ENCODE measurements around the gene PLCD1. TPM values are rescaled to one million over a fixed set of nuclear protein-coding genes. Genes with fewer than 3 reads are reported as not detected.

The PLCD1 gene
- total RNA-seq, 1 experiment from 2014 or later, result 13.5 TPM

- no peak for DNase-seq
- no peak for TF ChIP-seq CTCF (conservative IDR thresholded peaks at IDR 0.05)
- TF ChIP-seq EZH2 (IDR thresholded peaks at IDR 0.05; ENCODE audit: low read depth), result no peak
- CTCF ChIA-PET, result no interaction called here
- H3K27ac ChIP-seq, result no peak overlapping the region
- no peaks in the 10 kb centered on the region for H3K79me2 ChIP-seq (ENCODE audit: low read depth)
- POLR2A ChIA-PET (ENCODE audit: unreplicated experiment), result interaction anchor here (0.6 kb wide), 1 partner anchor 152 kb away, joined by 4 read pairs; no protein-coding TSS in a partner anchor
- BruUV-seq (replicated peaks), result no TSS peak
- no peaks in the 10 kb centered on the region for H3K9me2 ChIP-seq (ENCODE audit: insufficient read depth)
- no peak overlapping the region for H2AFZ ChIP-seq
- H3K4me1 ChIP-seq (replicated peaks; ENCODE audit: insufficient read depth), result no peaks in the 10 kb centered on the region
- H3K27me3 ChIP-seq (ENCODE audit: insufficient read depth, low read depth), result no peaks in the 10 kb centered on the region
- H3K4me2 ChIP-seq, result no peak overlapping the region
- H3K4me3 ChIP-seq, result no peak overlapping the region
- H3K9me3 ChIP-seq (ENCODE audit: insufficient read depth, low read depth), result no peaks in the 10 kb centered on the region
- intact Hi-C loops (cut with micrococcal nuclease; ENCODE audit: unreplicated experiment), result loop anchor here (2.0 to 10.0 kb wide), 3 partner anchors 111 to 473 kb away; partner anchors contain the start of gene XYLB
- no peaks in the 10 kb centered on the region for H3K36me3 ChIP-seq (ENCODE audit: low read depth)
- H3F3A ChIP-seq (ENCODE audit: insufficient read depth, low read depth), result no peaks in the 10 kb centered on the region; the same call in 1 of the 2 replicates
- no peaks in the 10 kb centered on the region for H4K20me1 ChIP-seq (ENCODE audit: insufficient read depth)
Measured at GRCh38 chr3:38005076-38006020, 24.1 kb downstream of the PLCD1 start.

- Histone ChIP-seq H3K9me3 (ENCODE audit: insufficient read depth, low read depth) (no peaks in the 10 kb centered on the region), H3K27ac (no peak overlapping the region), H3K36me3 (ENCODE audit: low read depth) (no peaks in the 10 kb centered on the region), H3K4me2 (no peak overlapping the region), H3K4me1 (replicated peaks; ENCODE audit: insufficient read depth) (no peaks in the 10 kb centered on the region), H3K4me3 (no peak overlapping the region), H3K9me2 (ENCODE audit: insufficient read depth) (no peaks in the 10 kb centered on the region), H3F3A (ENCODE audit: insufficient read depth, low read depth) (no peaks in the 10 kb centered on the region; the same call in 1 of the 2 replicates), H3K27me3 (ENCODE audit: insufficient read depth, low read depth) (no peaks in the 10 kb centered on the region), H2AFZ (no peak overlapping the region), H4K20me1 (ENCODE audit: insufficient read depth) (no peaks in the 10 kb centered on the region), H3K79me2 (ENCODE audit: low read depth) (no peaks in the 10 kb centered on the region)
- BruUV-seq (replicated peaks), result no TSS peak
- ChIA-PET CTCF (interaction anchor here (0.7 kb wide), 1 partner anchor 30 kb away, joined by 4 read pairs; no protein-coding TSS in a partner anchor), POLR2A (ENCODE audit: unreplicated experiment) (no interaction called here)
- intact Hi-C loops (cut with micrococcal nuclease; ENCODE audit: unreplicated experiment), result loop anchor here (1.0 to 10.0 kb wide), 6 partner anchors 36 to 653 kb away; partner anchors contain the start of genes ACAA1, MYD88 and XYLB
- DNase-seq, result peak; percentile 68 to 70
- TF ChIP-seq CTCF (conservative IDR thresholded peaks at IDR 0.05) (peak; percentile 75), EZH2 (IDR thresholded peaks at IDR 0.05; ENCODE audit: low read depth) (no peak)
Measured at GRCh38 chr3:38004415-38005075, 24.9 kb downstream of the PLCD1 start.

- no peak for TF ChIP-seq EZH2 (IDR thresholded peaks at IDR 0.05; ENCODE audit: low read depth)
- TF ChIP-seq CTCF (conservative IDR thresholded peaks at IDR 0.05), result no peak
- Histone ChIP-seq H3K9me3 (ENCODE audit: insufficient read depth, low read depth) (no peaks in the 10 kb centered on the region), H3F3A (ENCODE audit: insufficient read depth, low read depth) (no peaks in the 10 kb centered on the region; the same call in 1 of the 2 replicates), H3K27ac (no peak overlapping the region), H2AFZ (no peak overlapping the region), H3K4me1 (replicated peaks; ENCODE audit: insufficient read depth) (no peaks in the 10 kb centered on the region), H3K4me3 (no peak overlapping the region), H3K27me3 (ENCODE audit: insufficient read depth, low read depth) (no peaks in the 10 kb centered on the region), H3K79me2 (ENCODE audit: low read depth) (no peaks in the 10 kb centered on the region), H3K4me2 (no peak overlapping the region), H3K36me3 (ENCODE audit: low read depth) (no peaks in the 10 kb centered on the region), H3K9me2 (ENCODE audit: insufficient read depth) (no peaks in the 10 kb centered on the region), H4K20me1 (ENCODE audit: insufficient read depth) (no peaks in the 10 kb centered on the region)
- no TSS peak for BruUV-seq (replicated peaks)
- CTCF ChIA-PET, result interaction anchor here (0.7 kb wide), 1 partner anchor 30 kb away, joined by 4 read pairs; no protein-coding TSS in a partner anchor
- intact Hi-C loops (cut with micrococcal nuclease; ENCODE audit: unreplicated experiment), result loop anchor here (1.0 to 10.0 kb wide), 7 partner anchors 30 to 653 kb away; partner anchors contain the start of genes ACAA1, MYD88 and XYLB
- POLR2A ChIA-PET (ENCODE audit: unreplicated experiment), result interaction anchor here (0.6 kb wide), 1 partner anchor 106 kb away, joined by 3 read pairs; no protein-coding TSS in a partner anchor
- no peak for DNase-seq
Measured at GRCh38 chr3:38003817-38004414, 25.5 kb downstream of the PLCD1 start.
